Ramos (cell line): ENCODE results near the gene TGFBR3L.

Experiments
- in situ Hi-C: fragments of 300-500 bp; cut with MboI; formaldehyde crosslinking; loops from one replicate; pipeline ENCODE4 v1.14.3; 2022; ENCODE audit warnings: low sequenced_read_pairs; ENCODE audit not compliant: unreplicated experiment

TGFBR3L gene

DNA sequence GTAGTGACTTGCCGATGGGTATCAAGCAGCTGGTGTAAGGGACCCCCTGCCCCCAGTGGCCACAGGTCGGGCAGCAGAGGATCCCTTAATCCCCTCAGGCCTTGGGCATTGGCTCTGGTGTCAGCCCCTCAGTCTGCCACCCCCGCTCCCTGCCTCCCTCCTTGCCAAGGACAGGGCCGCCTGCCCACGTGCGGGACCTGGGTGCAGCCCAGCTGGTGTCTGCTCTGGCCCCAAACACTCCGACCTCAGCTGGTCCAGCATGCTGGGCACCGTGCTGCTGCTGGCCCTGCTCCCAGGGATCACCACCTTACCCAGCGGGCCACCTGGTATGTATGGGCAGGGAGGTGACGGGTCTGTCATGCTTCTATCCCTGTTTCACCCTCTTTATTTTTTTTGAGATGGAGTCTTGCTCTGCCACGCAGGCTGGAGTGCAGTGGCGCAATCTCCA, at the start of gene TGFBR3L:
Gene TGFBR3L, plus strand, starts transcription at position 233 of the 448 bp plus-strand sequence.
- in situ Hi-C loops: no loop called here

DNA sequence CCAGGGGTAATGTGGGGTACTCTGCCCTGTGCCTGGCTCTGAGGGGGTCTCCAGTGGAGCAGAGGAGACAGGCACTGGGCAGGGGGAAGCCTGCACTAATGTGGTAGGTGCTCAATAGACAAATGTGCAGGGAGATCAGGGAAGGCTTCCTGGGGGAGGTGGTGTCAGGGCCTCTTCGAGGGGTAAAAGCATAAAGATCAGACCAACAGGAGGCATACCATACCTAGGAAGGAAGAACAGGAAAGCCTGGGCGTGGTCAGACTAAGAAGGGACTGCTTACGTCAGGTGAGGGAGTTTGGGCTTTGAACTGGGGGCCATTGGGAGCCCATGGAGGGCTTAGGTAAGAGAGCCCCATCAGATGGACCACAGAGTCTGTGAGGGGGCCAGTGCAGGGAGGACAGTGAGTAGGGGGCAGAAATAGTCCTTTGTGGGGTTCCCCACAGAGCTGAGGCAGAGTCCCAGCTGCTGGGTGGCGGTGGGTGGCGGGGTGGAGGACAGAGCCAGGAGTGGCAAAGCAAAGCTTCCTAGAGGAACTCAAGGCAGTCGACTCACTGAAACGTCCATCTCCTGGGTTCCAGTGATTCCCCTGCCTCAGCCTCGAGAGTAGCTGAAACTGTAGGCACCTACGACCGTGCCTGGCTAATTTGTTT, 49.2 kb upstream of the TGFBR3L start:
- in situ Hi-C loops: no loop called here

DNA sequence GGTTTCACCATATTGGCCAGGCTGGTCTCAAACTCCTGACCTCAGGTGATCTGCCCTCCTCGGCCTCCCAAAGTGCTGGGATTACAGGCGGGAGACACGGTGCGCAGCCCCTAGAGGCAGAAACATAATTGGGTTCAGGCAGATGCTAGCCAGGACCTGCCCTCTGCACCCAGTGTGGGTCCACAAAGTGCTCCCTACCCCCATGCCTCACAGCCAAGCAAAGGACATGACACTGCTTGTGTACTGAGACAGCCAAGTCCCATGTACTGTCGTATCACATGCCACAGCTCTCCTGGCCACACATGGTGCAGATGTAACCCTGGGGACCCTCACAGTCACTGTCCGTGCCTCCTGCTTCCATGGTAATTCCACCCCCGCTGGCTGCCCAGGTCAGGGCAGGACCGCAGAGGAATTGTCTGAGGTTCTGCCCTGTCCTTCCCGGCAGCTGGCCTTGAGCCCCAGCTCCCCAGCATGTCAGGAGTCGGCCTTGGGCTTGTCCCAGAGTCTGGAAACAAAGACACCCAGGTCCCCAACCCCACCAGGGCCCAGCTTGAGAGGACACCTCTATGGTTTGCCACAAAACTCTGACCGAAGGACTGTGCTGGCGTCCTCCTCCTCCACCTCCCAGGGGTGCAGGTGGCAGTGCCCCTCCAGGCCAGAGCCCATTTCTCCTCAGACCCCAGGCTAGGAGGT, 48.1 kb upstream of the TGFBR3L start:
- in situ Hi-C loops: no loop called here

DNA sequence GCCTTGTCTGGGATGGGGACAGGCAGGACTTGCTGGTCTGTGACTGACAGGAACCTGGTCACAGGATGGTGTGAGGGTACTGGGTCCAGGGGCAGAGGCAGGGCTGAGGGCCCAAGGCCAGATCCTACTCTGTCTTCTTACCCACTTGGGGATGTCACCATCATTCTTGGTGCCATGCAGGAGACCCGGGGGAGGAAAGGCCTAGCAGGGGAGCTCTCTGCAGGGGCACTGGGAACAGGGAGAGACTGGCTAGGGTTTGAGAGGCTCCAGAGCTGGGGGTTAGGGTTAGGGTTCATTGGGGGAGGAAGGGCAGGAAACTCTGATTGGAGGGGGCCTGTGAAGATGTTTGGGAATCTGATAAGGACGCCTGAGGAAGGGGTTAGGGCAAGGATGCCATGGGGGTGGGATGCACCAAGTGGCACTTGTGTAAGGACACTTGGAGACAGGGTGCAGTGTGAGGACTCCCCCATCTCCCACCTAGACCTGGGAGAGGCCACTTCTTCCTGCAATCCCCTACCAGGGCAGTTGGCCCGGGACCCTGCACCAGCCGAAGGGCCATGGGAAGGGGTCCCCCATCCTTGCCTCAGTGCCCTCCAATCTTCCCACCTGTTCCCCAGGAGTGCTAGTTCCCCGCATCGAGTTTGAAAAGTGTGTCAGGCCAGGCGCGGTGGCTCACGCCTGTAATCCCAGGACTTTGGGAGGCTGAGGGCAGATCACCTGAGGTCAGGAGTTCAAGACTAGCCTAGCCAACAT, 47.4 kb upstream of the TGFBR3L start:
- in situ Hi-C loops: no loop called here

DNA sequence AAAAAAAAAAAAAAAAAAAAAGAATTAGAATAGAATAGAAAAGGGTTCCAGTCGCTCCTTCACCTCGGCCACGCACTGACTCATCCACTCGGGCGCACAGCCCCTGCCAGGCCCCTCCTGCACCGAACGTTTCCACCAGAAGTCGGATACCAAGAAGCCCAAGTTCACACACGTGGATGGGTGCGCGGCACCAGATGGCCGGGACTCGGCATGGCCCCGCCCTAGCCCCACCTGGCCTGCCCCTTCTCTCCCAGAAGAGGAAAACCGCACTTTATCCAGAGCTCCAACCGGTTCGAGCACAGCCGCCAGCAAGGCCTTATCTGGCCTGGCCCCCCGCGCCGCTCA, 46.3 kb upstream of the TGFBR3L start:
- in situ Hi-C loops: no loop called here

DNA sequence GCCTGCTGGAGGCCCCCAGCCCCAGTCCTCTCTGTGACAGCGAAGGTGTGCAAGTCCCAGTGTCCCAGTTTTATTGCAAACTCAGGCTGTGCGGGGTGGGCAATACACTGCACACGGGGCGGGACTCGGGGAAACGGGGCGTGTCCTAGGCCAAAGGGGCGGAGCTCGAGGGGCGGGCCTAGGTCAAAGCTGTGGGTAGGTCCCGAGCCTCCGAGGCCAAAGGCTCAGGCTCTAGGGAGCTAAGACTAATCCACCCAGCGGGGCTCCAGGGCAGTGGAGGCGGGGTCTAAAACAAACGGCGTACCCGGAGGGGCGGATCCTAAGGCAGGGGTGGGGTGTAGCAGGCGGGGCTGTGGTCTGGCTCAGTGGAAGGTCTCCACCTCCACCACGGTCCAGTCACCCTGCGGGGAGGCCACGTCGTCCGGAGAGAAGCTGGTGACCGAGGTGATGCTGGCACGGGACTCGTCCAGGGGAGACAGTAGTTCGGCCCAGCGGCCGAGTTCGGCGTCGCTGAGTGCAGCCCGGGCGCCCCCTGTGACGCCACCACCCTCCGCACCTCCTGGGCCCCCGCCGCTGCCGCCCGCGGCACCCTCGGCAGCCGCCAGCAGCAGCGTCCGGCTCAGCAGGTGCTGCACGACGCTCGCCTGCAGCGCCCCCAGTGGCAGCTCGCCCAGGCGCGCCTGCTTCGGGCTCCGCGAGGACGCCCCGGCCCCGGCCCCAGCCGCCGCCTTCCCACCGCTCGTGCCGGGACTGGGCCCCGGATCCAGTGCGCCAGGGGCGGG, 45.8 kb upstream of the TGFBR3L start:
- in situ Hi-C loops: no loop called here

DNA sequence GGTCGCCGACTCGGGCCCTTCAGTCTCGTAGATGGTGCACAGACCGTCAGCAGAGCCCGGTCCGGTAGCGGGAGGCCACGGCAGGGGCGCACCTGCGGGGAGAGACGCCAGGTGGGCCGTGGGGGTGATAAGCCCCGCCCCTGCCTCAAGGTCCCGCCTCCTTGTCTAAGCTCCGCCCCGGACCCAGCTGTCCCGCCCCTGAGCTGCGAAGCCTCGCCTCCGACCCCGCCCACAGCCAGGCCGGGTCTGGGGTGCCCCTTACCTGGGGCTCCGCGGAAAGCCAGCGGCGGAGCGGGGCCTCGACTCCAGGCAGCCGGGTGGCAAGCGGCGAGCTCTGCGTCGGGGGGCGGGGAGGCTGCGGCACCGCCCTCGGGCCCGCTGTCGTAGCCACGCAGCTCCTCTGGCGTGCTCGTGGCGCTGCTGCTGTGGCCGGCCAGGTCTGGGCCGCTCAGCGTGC, 45.1 kb upstream of the TGFBR3L start:
- in situ Hi-C loops: no loop called here

DNA sequence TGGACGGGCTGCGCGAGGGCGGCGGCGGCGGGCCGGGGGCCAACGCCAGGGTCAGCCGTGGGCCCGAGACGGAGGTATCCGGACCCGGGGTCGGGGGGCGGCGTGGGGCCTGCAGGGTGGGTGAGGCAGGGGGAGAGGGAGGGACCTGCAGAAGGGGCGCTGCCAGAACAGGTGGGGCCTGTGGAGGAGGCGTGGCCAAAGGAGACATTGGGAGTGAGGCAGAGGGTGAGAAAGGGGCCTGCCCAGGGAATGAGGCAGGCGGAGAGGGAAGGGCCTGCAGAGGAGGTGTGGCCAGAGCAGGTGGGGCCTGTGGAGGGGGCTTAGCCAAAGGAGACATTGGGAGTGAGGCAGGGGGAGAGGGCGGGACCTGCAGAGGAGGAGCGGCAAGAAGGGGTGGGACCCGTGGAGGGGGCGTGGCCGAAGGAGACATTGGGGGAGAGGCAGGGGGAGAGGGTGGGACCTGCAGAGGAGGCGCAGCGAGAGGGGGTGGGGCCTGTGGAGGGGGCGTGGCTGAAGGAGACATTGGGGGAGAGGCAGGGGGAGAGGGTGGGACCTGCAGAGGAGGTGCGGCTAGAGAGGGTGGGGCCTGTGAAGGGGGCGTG, 44.6 kb upstream of the TGFBR3L start:
- in situ Hi-C loops: no loop called here

DNA sequence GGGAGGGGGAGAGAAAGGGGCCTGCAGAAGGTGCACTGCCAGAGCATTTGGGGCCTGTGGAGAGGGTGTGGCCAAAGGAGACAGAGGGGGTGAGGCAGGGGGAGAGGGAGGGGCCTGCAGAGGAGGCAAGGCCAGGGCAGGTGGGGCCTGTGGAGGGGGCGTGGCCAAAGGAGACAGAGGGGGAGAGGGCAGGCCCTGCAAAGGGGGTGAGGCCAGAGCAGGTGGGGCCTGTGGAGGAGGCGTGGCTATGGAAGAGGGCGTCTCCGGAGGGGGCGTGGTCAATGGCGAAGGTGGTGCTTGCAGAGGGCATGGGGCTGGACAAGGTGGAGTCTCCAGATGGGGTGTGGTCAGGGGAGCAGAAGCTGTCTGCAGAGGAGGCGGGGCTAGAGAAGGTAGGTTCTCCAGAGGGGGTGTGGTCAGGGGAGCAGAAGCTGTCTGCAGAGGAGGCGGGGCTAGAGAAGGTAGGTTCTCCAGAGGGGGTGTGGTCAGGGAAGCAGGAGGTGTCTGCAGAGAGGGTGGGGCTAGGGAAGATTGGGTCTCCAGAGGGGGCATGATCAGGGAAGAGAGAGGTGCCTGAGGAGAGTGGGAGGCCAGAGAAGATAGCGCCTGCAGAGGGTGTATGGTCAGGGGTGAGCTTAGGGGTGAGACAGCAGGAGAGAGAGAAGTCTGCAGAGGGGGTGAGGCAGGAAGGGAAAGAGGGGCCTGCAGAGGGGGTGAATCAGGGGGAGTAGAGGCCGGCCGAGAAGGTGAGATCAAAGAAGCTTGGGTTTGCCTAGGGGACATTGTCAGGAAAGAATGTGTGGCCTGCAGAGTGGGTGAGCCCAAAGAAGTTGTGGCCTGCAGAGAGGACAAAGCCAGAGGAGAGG, 43.8 kb upstream of the TGFBR3L start:
- in situ Hi-C loops: no loop called here

DNA sequence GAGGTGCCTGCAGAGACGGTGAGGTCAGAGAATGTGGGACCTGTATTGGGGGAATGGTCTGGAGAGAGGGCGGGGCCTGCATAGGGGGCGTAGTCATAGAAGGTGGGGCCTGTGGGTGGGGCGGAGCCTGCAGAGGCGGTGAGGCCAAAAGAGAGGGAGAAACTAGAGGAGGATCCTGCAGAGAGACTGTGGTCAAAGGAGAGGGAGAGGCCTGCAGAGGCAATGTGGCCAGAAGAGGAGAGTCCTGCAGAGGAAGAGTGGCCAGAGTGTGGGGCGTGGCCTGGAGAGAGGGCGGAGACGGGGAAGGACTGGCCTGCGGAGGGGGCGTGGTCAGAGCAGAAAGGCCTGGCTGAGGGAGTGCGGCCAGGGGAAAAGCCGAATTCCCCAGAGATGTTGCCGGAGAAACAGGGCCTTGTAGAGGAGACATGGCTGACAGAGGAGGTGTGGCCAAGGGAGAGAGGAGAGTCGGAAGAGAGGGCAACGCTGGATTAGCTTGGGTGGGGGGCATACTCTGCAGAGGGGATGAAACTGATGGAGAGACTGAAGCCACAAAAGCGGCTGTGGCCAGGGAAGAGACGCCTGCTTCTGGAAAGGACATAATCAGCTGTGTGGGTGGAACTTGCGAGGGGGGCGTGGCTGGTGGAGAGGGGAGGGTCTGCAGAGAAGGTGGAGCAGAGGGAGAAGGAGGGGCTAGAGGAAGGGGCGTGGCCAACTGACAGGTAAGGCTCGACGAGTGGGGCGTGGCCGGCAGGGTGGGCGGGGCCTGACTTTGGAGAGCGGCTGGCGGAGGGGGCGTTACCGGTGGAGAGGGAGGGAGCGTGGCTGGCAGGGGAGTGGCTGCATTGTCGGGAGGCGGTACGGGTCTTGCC, 43.0 kb upstream of the TGFBR3L start:
- in situ Hi-C loops: no loop called here

DNA sequence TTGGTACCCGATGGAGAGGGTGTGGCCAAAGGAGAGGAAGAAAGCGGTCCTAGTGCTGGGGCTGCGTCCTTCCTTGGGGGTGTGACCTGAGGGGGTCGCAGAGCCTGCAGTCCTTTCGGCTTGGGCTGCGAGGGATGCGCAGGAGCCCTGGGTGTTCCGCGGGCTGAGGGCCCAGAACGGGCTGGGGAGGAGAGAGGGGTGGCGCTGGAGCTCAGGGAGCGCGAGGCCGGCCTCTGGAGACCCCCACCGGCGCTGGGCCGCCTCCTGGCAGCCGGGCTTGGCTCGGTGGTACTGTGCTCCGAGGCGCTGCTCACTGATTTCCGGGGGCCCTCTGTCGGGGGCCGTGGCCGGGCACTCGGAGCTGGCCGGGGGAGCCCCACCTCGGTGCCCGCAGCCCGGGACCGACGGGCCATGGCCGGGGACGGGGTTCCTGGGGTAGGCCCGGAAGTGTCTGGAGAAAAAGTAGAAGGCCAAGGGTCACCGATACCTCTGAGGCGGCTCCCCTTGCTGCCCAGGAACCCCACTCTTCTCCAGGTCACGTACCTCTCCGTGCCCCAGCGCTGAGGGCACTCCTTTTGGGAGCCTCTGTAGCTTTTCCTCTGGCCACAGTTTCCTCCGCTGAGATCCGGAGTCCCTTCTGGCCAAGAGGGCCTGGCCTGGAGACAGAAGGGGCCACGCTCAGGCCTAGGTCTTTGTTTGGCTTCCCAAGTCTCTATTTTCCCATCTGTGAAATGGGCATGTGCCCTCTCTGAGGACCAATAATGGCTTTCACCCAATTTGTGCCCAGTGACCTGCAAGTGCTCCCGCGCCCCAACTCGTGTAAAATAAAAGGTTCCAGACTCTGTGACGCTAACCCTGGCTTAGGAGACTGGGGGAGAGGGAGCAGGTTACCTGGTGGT, 42.1 kb upstream of the TGFBR3L start:
- in situ Hi-C loops: no loop called here

DNA sequence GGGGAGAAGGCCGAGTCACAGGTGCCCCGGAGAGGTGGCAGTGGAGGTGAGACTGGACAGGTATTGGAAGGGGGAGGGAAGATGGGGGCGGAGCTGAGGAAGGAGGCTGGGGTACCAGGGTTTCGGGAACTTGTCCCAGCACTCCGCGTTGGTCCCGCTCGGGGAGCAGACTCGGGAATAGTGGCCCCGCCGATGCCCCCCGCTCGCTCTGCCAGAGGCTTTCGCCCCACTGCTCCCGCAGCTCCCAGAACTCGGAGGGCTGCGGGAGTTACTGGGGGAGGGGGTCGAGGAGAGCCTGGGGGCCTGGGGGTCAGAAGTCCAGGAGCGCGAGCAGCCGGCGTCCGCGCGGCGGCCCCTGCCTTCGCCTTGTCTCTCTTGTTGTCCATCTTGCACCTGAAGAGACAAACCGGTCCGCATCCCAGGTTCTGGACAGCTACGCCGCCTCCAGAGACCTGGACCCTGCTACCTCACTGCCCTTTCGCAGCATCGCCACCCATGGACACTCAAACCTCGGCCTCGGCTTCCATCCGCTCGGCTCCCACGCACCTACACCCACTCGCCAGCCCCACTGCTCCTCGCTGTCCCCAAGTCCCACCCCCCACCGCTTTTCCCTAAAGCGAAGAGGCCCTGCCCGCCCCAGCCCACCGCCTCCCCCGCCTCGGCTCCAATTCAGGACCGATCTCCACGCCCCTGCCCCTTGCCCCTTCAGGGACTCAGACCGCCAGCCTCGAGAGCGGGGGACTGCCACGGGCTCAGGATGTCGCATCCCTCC, 41.1 kb upstream of the TGFBR3L start:
- in situ Hi-C loops: no loop called here

DNA sequence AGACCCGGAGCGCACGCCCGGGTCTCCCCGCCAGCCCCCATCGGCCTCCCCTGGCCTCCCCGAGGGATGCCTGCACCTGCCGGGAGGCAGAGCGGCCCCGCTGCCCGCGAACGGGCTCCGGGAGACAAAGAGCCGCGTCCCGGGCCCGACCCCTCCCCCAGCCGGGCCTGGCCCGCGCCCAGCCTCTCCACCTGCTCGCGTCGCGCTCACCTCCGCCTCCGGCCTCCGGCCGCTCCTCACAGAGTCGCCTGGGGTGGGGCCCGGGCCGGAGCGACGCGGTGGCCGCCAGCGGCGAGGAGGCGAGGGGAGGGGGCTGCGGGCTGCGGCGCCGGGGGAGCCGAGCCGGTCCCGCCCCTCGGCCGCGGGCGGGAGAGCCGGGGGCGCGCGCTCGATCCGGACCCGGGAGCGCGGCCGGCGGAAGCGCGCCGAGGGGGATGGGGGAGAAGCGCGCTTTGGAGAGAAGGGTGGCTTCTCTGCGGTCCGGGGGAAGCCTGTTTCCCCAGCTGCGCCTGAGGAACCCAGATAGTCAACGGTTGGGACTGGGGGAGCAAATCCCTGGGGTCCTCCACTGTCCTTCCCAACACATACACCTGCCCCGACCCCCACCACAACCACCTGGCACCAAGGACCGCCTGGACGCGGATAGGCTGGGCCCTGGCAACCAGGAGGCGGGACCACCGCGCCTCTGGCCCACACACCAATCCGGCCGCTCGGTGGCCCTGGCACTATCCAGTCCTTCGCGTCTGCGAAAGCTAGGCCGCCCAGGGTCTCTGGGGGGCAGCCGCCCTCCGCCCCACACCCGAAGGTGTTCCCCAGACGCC, 40.3 kb upstream of the TGFBR3L start, which contains the start of gene PRR36:
Gene PRR36, minus strand, starts transcription at position 315 of the 821 bp plus-strand sequence. CDS start 701 bp downstream, outside the sequence.
- in situ Hi-C loops: no loop called here

DNA sequence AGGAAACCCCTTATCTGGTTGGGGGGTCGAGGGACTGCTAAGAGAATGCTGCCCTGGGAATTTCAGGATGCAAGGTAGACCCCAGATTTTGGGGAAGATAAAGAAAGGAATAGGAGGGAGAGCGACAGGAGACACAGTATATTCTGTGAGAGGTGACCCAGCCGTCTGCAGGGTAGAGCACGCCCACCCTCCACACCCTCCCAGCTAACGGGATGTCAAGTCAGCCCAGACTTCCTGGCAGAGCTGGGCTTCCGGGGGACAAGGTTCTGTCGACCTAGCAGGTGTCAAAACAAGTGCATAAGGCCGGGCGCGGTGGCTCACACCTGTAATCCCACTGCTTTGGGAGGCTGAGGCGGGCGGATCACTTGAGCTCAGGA, 39.7 kb upstream of the TGFBR3L start:
- in situ Hi-C loops: no loop called here

DNA sequence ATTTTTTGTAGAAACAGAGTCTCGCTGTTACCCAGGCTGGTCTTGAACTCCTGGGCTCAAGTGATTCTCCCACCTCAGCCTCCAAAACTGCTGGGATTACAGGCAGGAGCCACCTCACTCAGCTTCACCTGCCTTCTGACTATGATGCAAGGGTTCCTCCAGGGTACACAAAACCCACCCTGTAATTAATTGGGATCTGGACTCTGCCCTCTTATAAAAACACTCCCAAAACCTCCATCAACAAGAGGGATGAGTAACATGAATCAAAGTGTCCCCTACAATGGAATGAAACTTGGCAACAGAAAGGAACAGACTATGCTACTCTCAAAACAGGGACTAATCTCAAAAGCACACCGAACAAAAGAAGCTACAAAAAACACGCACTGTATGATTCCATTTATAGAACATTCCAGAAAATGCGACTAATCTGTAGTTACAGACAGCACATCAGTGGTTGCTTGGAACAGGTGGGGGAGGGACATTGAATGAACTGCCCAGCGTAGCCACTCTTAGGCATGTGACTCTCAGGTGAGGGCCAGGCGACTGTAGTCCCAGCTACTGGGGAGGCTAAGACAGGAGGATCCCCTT, 37.3 kb upstream of the TGFBR3L start:
- in situ Hi-C loops: no loop called here
